Liver (tissue), 9 donors: ENCODE results near the gene TAL1. TPM values are rescaled to one million over a fixed set of nuclear protein-coding genes. Genes with fewer than 3 reads are reported as not detected.

Experiments
- DNase-seq: peaks from one replicate; pipeline ENCODE4 v3.0.0-alpha.2; 2017; ENCODE audit warnings: low spot score
- H3K27ac ChIP-seq, 2 donors: one replicate each; pipeline ENCODE4 v1.7.0; 2013; ENCODE audit warnings: inconsistent platforms in 2 of 2, low read length in 2 of 2, control low read depth in 1 of 2, low read depth in 1 of 2, mild to moderate bottlenecking in 1 of 2
- H3K27me3 ChIP-seq, 4 donors: one replicate each; pipeline versions ENCODE4 v1.6.1 to v1.7.0; 2013; ENCODE audit warnings: low read length in 3 of 4, inconsistent platforms in 1 of 4, mild to moderate bottlenecking in 1 of 4, moderate library complexity in 1 of 4; ENCODE audit not compliant: control insufficient read depth in 4 of 4, insufficient read depth in 4 of 4
- H3K36me3 ChIP-seq, 4 donors: one replicate each; pipeline versions ENCODE4 v1.6.1 to v1.7.0; 2013; ENCODE audit warnings: low read length in 3 of 4, mild to moderate bottlenecking in 3 of 4, low read depth in 1 of 4, moderate library complexity in 1 of 4; ENCODE audit not compliant: control insufficient read depth in 4 of 4, insufficient read depth in 3 of 4
- H3K4me1 ChIP-seq, 4 donors: one replicate each; pipeline versions ENCODE4 v1.6.1 to v1.7.0; 2013; ENCODE audit warnings: low read length in 3 of 4, mild to moderate bottlenecking in 3 of 4, moderate library complexity in 1 of 4; ENCODE audit not compliant: control insufficient read depth in 4 of 4, insufficient read depth in 4 of 4
- H3K4me3 ChIP-seq, 3 donors: one replicate each; pipeline versions ENCODE4 v1.6.1 to v1.7.0; 2013; ENCODE audit warnings: low read length in 3 of 3, control low read depth in 1 of 3, low read depth in 1 of 3, mild to moderate bottlenecking in 1 of 3
- H3K9ac ChIP-seq, 2 donors: one replicate each; pipeline ENCODE4 v1.7.0; 2013; ENCODE audit warnings: low read length in 2 of 2, mild to moderate bottlenecking in 2 of 2, moderate library complexity in 2 of 2, control low read depth in 1 of 2, low read depth in 1 of 2
- H3K9me3 ChIP-seq, 4 donors: one replicate each; pipeline versions ENCODE4 v1.6.1 to v1.7.0; 2013; ENCODE audit warnings: low read length in 3 of 4; ENCODE audit not compliant: control insufficient read depth in 4 of 4
- ATF3 ChIP-seq: IDR thresholded peaks from 2 replicates; pipeline ENCODE4 v1.6.1; 2016; ENCODE audit warnings: antibody characterized with exemption
- CTCF ChIP-seq: fragments of 150-350 bp; IDR thresholded peaks from 2 replicates; pipeline ENCODE4 v1.5.1; 2017; ENCODE audit warnings: improper control_type of control experiment, low read depth, low read length; ENCODE audit not compliant: missing input control
- EGR1 ChIP-seq, 2 donors: IDR thresholded peaks; 2 replicates each; pipeline ENCODE4 v1.6.1; 2016 to 2018; ENCODE audit warnings: antibody characterized with exemption in 2 of 2, low read depth in 2 of 2
- FOXA1 ChIP-seq: IDR thresholded peaks from 2 replicates; pipeline ENCODE4 v1.6.1; 2016; ENCODE audit warnings: antibody characterized with exemption
- FOXA2 ChIP-seq: IDR thresholded peaks from 2 replicates; pipeline ENCODE4 v1.6.1; 2016; ENCODE audit warnings: antibody characterized with exemption
- HNF4A ChIP-seq, 2 donors: conservative IDR thresholded peaks; 2 replicates each; pipeline ENCODE4 v1.6.1; 2016; ENCODE audit warnings: antibody characterized with exemption in 2 of 2, mild to moderate bottlenecking in 2 of 2
- HNF4G ChIP-seq: IDR thresholded peaks from 2 replicates; pipeline ENCODE4 v1.6.1; 2016; ENCODE audit warnings: antibody characterized with exemption
- JUND ChIP-seq, 2 donors: IDR thresholded peaks; 2 replicates each; pipeline ENCODE4 v1.6.1; 2016; ENCODE audit warnings: antibody characterized with exemption in 2 of 2
- NR2F2 ChIP-seq: IDR thresholded peaks from 2 replicates; pipeline ENCODE4 v1.6.1; 2016; ENCODE audit warnings: antibody characterized with exemption
- RAD21 ChIP-seq, 2 donors: IDR thresholded peaks; 2 replicates each; pipeline ENCODE4 v1.6.1; 2016; ENCODE audit warnings: antibody characterized with exemption in 2 of 2, mild to moderate bottlenecking in 2 of 2
- RXRA ChIP-seq, 2 donors: IDR thresholded peaks; 2 replicates each; pipeline ENCODE4 v1.6.1; 2017 to 2018; ENCODE audit warnings: antibody characterized with exemption in 2 of 2, mild to moderate bottlenecking in 1 of 2
- SP1 ChIP-seq: IDR thresholded peaks from 2 replicates; pipeline ENCODE4 v1.6.1; 2018; ENCODE audit warnings: antibody characterized with exemption, mild to moderate bottlenecking
- TAF1 ChIP-seq: conservative IDR thresholded peaks from 2 replicates; pipeline ENCODE4 v1.6.1; 2016; ENCODE audit warnings: antibody characterized with exemption, mild to moderate bottlenecking
- YY1 ChIP-seq: IDR thresholded peaks from 2 replicates; pipeline ENCODE4 v1.6.1; 2016; ENCODE audit warnings: antibody characterized with exemption, mild to moderate bottlenecking
- WGBS: extraction: QIAGEN DNeasy Blood & Tissue Kit; methylation state at CpG from one replicate; pipeline ENCODE4 v1.1.7; 2013; 5-methylcytosine and 5-hydroxymethylcytosine counted together
- polyA plus RNA-seq, 2 donors: library from polyadenylated mRNA; stranded (reverse) in 1 of 2; unstranded in 1 of 2; fragments of 200-250 nt in 1 of 2; fragments of >200 nt in 1 of 2; fragmentation: Nextera tagmentation in 1 of 2; extraction: Ambion mirVana in 1 of 2; gene quantifications; one replicate each; pipeline versions ENCODE4 v1.2.1 to v1.2.3, GENCODE V29; 2013 to 2015
- total RNA-seq, 2 donors: library from RNA; depleted of rRNA; stranded (reverse); fragments of >200 nt; gene quantifications; one replicate each; pipeline ENCODE4 v1.2.3, GENCODE V29; 2014
- TF ChIP-seq, protein P1 (sequence below): IDR thresholded peaks from 2 replicates; pipeline ENCODE4 v1.6.1; 2016; ENCODE audit warnings: antibody characterized with exemption, mild to moderate bottlenecking
- TF ChIP-seq, protein P2 (sequence below): IDR thresholded peaks from 2 replicates; pipeline ENCODE4 v1.6.1; 2016; ENCODE audit warnings: antibody characterized with exemption
- TF ChIP-seq, protein P3 (sequence below): IDR thresholded peaks from 2 replicates; pipeline ENCODE4 v1.6.1; 2016; ENCODE audit warnings: antibody characterized with exemption
- donor health status: healthy.
- donor health status: healthy.
- donor health status: healthy.
- donor health status: healthy.
- donor health status: healthy.

TAL1 gene
- total and polyA plus RNA-seq, 4 donors = 0.79 to 184 (median 2.3) TPM

DNA sequence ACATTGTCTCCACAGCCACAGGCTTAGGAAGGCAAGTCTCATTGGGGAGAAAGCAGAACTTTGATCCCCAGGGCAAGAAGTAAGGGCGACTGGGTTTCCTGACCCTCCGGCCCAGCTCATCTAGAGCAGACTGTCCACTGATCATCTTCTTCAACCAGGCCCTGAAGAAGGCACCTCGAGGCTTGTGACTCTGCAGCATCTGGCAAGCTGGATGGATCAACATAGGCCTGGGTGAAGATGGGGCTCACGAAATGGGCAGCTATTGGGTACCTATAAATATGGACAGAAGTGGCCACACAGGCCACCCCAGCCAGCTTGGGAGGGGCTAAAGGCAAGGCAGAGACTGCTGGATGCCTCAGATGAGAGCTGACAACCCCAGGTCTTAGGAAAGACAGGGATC is 13.0 kb downstream of the TAL1 start:
- TF ChIP-seq CTCF (no peak), HNF4A (conservative IDR thresholded peaks at IDR 0.05) (no peak), JUND (IDR thresholded peaks at IDR 0.05) (no peak), HNF4G (no peak), FOXA2 (no peak), ATF3 (no peak), FOXA1 (no peak), EGR1 (IDR thresholded peaks at IDR 0.05; ENCODE audit: low read depth in 2 of 2) (no peak), RAD21 (IDR thresholded peaks at IDR 0.05) (no peak), RXRA (IDR thresholded peaks at IDR 0.05) (no peak), TAF1 (no peak)
- TF ChIP-seq, protein P1, sequence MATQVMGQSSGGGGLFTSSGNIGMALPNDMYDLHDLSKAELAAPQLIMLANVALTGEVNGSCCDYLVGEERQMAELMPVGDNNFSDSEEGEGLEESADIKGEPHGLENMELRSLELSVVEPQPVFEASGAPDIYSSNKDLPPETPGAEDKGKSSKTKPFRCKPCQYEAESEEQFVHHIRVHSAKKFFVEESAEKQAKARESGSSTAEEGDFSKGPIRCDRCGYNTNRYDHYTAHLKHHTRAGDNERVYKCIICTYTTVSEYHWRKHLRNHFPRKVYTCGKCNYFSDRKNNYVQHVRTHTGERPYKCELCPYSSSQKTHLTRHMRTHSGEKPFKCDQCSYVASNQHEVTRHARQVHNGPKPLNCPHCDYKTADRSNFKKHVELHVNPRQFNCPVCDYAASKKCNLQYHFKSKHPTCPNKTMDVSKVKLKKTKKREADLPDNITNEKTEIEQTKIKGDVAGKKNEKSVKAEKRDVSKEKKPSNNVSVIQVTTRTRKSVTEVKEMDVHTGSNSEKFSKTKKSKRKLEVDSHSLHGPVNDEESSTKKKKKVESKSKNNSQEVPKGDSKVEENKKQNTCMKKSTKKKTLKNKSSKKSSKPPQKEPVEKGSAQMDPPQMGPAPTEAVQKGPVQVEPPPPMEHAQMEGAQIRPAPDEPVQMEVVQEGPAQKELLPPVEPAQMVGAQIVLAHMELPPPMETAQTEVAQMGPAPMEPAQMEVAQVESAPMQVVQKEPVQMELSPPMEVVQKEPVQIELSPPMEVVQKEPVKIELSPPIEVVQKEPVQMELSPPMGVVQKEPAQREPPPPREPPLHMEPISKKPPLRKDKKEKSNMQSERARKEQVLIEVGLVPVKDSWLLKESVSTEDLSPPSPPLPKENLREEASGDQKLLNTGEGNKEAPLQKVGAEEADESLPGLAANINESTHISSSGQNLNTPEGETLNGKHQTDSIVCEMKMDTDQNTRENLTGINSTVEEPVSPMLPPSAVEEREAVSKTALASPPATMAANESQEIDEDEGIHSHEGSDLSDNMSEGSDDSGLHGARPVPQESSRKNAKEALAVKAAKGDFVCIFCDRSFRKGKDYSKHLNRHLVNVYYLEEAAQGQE = no peak
- TF ChIP-seq, protein P2, sequence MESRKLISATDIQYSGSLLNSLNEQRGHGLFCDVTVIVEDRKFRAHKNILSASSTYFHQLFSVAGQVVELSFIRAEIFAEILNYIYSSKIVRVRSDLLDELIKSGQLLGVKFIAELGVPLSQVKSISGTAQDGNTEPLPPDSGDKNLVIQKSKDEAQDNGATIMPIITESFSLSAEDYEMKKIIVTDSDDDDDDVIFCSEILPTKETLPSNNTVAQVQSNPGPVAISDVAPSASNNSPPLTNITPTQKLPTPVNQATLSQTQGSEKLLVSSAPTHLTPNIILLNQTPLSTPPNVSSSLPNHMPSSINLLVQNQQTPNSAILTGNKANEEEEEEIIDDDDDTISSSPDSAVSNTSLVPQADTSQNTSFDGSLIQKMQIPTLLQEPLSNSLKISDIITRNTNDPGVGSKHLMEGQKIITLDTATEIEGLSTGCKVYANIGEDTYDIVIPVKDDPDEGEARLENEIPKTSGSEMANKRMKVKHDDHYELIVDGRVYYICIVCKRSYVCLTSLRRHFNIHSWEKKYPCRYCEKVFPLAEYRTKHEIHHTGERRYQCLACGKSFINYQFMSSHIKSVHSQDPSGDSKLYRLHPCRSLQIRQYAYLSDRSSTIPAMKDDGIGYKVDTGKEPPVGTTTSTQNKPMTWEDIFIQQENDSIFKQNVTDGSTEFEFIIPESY = no peak
- TF ChIP-seq, protein P3, sequence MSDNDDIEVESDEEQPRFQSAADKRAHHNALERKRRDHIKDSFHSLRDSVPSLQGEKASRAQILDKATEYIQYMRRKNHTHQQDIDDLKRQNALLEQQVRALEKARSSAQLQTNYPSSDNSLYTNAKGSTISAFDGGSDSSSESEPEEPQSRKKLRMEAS = no peak
- no peaks in the 10 kb centered on the region for H3K36me3 ChIP-seq
- H3K4me3 ChIP-seq = no peak overlapping the region
- WGBS = 83% methylated on average over 4 of the region's 4 CpGs
- peaks cover 0 to 6% (median 2%) of the 10 kb centered on the region in 4 donors for H3K27me3 ChIP-seq
- H3K9me3 ChIP-seq = no peaks in the 10 kb centered on the region
- H3K4me1 ChIP-seq = no peaks in the 10 kb centered on the region
- no peak overlapping the region for H3K27ac ChIP-seq
- DNase-seq = peak; percentile 33
- H3K9ac ChIP-seq = no peak overlapping the region

- TF ChIP-seq SP1 (no peak), FOXA2 (no peak), YY1 (no peak), HNF4G (no peak), NR2F2 (no peak), RXRA (IDR thresholded peaks at IDR 0.05) (no peak), EGR1 (IDR thresholded peaks at IDR 0.05; ENCODE audit: low read depth in 2 of 2) (no peak), RAD21 (IDR thresholded peaks at IDR 0.05) (no peak), FOXA1 (no peak), TAF1 (no peak), JUND (IDR thresholded peaks at IDR 0.05) (no peak)
- TF ChIP-seq, protein P1 = no peak
- TF ChIP-seq, protein P2 = no peak
- WGBS = 75% methylated on average over 12 of the region's 12 CpGs
- peak; percentile 33 for DNase-seq
- Histone ChIP-seq H3K27ac (no peak overlapping the region), H3K9ac (no peak overlapping the region), H3K36me3 (no peaks in the 10 kb centered on the region), H3K9me3 (no peaks in the 10 kb centered on the region), H3K4me3 (no peak overlapping the region), H3K27me3 (peaks cover 0 to 3% (median under 1%) of the 10 kb centered on the region in 4 donors), H3K4me1 (no peaks in the 10 kb centered on the region)
Measured at GRCh38 chr1:47216278-47217059, 15.6 kb downstream of the TAL1 start.
